ENCODE measurements around the gene CDH8. TPM values are rescaled to one million over a fixed set of nuclear protein-coding genes. Genes with fewer than 3 reads are reported as not detected.

Gene CDH8
- total and polyA plus RNA-seq, 4 donors = 28.5 to 70.7 (median 47.7) TPM

GRCh38 chr16:62010186-62010585, 26.1 kb downstream of the CDH8 start:
- Histone ChIP-seq H3K27ac (ENCODE audit: low read depth, low read length) (no peak overlapping the region), H3K27me3 (ENCODE audit: control insufficient read depth, insufficient read depth, low read length) (no peaks in the 10 kb centered on the region), H3K4me1 (ENCODE audit: control insufficient read depth, insufficient read depth, low read length) (no peaks in the 10 kb centered on the region), H3K36me3 (ENCODE audit: control insufficient read depth, insufficient read depth, low read length) (no peaks in the 10 kb centered on the region), H3K4me3 (ENCODE audit: low read depth, low read length) (no peak overlapping the region), H3K9me3 (ENCODE audit: control insufficient read depth, insufficient read depth, low read length) (no peaks in the 10 kb centered on the region)
- no peak for DNase-seq (ENCODE audit: low read depth in 4 of 6, low spot score in 6 of 6)
- WGBS (ENCODE audit: insufficient coverage) = 67% methylated on average over 1 of the region's 4 CpGs

DNA sequence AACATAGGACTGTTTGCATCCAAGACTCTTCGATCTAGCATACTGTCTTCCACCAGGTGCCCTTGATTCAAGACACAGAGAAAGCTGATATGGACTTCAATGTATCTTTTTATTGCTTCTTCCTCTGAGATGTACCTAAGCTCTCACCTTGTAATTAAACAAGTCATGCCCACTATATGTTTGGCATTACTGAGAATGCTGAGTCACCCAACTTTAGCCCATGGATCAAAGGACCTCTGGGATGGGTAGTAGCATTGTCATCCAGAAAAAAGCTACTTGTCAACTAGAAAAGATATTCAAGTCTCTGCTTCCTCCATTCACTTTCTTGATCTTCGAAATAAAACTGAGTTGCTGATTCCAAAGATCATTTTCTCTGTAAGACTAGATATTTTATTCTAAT, 37.8 kb downstream of the CDH8 start:
- H3K27ac ChIP-seq (ENCODE audit: low read depth, low read length) = no peak overlapping the region
- H3K27me3 ChIP-seq (ENCODE audit: control insufficient read depth, insufficient read depth, low read length) = no peaks in the 10 kb centered on the region
- no peak for DNase-seq (ENCODE audit: low read depth in 4 of 6, low spot score in 6 of 6)
- no peaks in the 10 kb centered on the region for H3K9me3 ChIP-seq (ENCODE audit: control insufficient read depth, insufficient read depth, low read length)
- H3K4me1 ChIP-seq (ENCODE audit: control insufficient read depth, insufficient read depth, low read length) = no peaks in the 10 kb centered on the region
- H3K36me3 ChIP-seq (ENCODE audit: control insufficient read depth, insufficient read depth, low read length) = no peaks in the 10 kb centered on the region
- no peak overlapping the region for H3K4me3 ChIP-seq (ENCODE audit: low read depth, low read length)
- no CpG with 5 or more reads among the region's 2 CpGs for WGBS (ENCODE audit: insufficient coverage)

DNA sequence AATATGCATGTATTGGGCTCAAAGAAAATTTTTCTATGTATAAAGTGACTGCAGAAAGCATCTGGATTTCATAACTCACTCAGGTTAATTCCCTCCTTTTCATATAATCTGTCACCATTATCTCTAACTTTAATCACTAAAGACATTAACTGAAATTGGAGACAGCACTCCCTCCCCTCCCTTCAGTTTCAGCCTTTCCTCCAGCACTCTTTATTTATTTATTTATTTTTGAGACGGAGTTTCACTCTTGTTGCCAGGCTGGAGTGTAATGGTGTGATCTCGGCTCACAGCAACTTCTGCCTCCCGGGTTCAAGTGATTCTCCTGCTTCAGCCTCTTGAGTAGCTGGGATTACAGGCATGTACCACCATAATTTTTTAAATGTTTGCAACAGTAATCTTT, 43.1 kb downstream of the CDH8 start:
- no peaks in the 10 kb centered on the region for H3K36me3 ChIP-seq (ENCODE audit: control insufficient read depth, insufficient read depth, low read length)
- no peaks in the 10 kb centered on the region for H3K9me3 ChIP-seq (ENCODE audit: control insufficient read depth, insufficient read depth, low read length)
- no CpG with 5 or more reads among the region's 3 CpGs for WGBS (ENCODE audit: insufficient coverage)
- no peaks in the 10 kb centered on the region for H3K4me1 ChIP-seq (ENCODE audit: control insufficient read depth, insufficient read depth, low read length)
- H3K4me3 ChIP-seq (ENCODE audit: low read depth, low read length) = no peak overlapping the region
- DNase-seq (ENCODE audit: low read depth in 4 of 6, low spot score in 6 of 6) = no peak
- H3K27me3 ChIP-seq (ENCODE audit: control insufficient read depth, insufficient read depth, low read length) = no peaks in the 10 kb centered on the region
- H3K27ac ChIP-seq (ENCODE audit: low read depth, low read length) = no peak overlapping the region

- Histone ChIP-seq H3K4me3 (ENCODE audit: low read depth, low read length) (no peak overlapping the region), H3K4me1 (ENCODE audit: control insufficient read depth, insufficient read depth, low read length) (no peaks in the 10 kb centered on the region), H3K27ac (ENCODE audit: low read depth, low read length) (no peak overlapping the region), H3K9me3 (ENCODE audit: control insufficient read depth, insufficient read depth, low read length) (no peaks in the 10 kb centered on the region), H3K27me3 (ENCODE audit: control insufficient read depth, insufficient read depth, low read length) (no peaks in the 10 kb centered on the region), H3K36me3 (ENCODE audit: control insufficient read depth, insufficient read depth, low read length) (no peaks in the 10 kb centered on the region)
- peak in 1 of 6 donors; percentile 40 for DNase-seq (ENCODE audit: low read depth in 4 of 6, low spot score in 6 of 6)
- WGBS (ENCODE audit: insufficient coverage) = no CpG with 5 or more reads among the region's 6 CpGs
Observed at GRCh38 chr16:61987474-61988012, 48.7 kb downstream of the CDH8 start.

DNA sequence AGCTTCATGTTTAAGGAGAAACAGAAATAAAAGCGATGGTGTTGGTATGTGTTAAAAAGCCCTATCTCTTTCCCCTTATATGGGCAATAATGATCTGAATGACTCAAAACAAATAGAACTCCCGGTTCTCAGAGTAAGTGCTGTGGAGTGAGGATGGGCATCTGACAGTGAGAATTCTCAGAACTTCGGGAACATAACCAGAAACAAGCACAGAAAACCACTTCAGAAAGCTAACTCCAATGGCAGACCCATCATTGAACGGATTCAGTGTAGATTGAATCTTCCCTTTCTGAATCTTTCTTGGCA, 67.2 kb downstream of the CDH8 start:
- no peak overlapping the region for H3K27ac ChIP-seq (ENCODE audit: low read depth, low read length)
- H3K4me3 ChIP-seq (ENCODE audit: low read depth, low read length) = no peak overlapping the region

DNA sequence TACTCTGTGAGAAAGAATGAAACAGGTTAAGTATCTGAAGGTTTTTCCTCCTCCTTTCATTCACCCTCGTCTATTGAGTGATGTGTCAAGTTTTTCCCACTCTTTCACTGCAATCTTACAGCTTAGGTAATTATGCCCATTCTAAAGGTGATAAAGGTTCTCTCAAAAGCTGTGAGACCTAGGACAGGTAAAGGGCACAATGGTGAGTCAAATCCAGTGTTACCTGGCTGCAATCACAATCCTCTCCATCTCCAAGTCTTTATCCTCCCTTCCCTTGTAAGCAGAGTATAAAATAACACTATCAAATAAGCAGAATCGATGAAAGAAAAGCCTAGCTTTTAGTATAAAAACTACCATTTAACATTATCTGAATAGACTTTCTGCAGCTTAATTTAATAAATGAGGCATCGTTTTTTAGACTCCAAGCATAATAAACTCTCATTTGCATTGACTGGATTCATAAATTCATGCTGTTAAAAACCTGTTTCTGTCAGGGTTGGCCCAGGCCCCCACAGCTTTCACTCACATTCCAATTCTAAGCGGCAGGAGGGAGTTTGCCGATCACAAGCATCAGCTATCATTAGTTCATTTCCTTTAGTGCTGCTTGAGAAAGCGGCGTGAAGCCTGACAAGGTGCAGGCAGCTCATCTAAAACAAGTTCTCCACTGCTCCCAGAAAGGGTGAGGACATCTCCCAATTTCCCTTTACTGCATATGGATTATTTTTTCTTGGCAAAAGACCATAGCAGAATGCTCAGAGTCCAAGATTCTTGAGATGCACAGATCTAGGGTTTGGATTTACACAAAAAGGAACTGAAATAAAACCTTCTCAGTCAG, 67.8 kb downstream of the CDH8 start:
- no peaks in the 10 kb centered on the region for H3K4me1 ChIP-seq (ENCODE audit: control insufficient read depth, insufficient read depth, low read length)
- no peaks in the 10 kb centered on the region for H3K27me3 ChIP-seq (ENCODE audit: control insufficient read depth, insufficient read depth, low read length)
- peak in 2 of 6 donors; percentile 55 to 86 for DNase-seq (ENCODE audit: low read depth in 4 of 6, low spot score in 6 of 6)
- H3K27ac ChIP-seq (ENCODE audit: low read depth, low read length) = no peak overlapping the region
- no peaks in the 10 kb centered on the region for H3K36me3 ChIP-seq (ENCODE audit: control insufficient read depth, insufficient read depth, low read length)
- WGBS (ENCODE audit: insufficient coverage) = 45% methylated on average over 3 of the region's 7 CpGs
- no peaks in the 10 kb centered on the region for H3K9me3 ChIP-seq (ENCODE audit: control insufficient read depth, insufficient read depth, low read length)
- no peak overlapping the region for H3K4me3 ChIP-seq (ENCODE audit: low read depth, low read length)

More for the DNA sequence above, 67.2 kb downstream of the CDH8 start:
- Histone ChIP-seq H3K9me3 (ENCODE audit: control insufficient read depth, insufficient read depth, low read length) (no peaks in the 10 kb centered on the region), H3K36me3 (ENCODE audit: control insufficient read depth, insufficient read depth, low read length) (no peaks in the 10 kb centered on the region), H3K27me3 (ENCODE audit: control insufficient read depth, insufficient read depth, low read length) (no peaks in the 10 kb centered on the region), H3K4me1 (ENCODE audit: control insufficient read depth, insufficient read depth, low read length) (no peaks in the 10 kb centered on the region)
- DNase-seq (ENCODE audit: low read depth in 4 of 6, low spot score in 6 of 6) = no peak
- no CpG with 5 or more reads among the region's 4 CpGs for WGBS (ENCODE audit: insufficient coverage)

DNA sequence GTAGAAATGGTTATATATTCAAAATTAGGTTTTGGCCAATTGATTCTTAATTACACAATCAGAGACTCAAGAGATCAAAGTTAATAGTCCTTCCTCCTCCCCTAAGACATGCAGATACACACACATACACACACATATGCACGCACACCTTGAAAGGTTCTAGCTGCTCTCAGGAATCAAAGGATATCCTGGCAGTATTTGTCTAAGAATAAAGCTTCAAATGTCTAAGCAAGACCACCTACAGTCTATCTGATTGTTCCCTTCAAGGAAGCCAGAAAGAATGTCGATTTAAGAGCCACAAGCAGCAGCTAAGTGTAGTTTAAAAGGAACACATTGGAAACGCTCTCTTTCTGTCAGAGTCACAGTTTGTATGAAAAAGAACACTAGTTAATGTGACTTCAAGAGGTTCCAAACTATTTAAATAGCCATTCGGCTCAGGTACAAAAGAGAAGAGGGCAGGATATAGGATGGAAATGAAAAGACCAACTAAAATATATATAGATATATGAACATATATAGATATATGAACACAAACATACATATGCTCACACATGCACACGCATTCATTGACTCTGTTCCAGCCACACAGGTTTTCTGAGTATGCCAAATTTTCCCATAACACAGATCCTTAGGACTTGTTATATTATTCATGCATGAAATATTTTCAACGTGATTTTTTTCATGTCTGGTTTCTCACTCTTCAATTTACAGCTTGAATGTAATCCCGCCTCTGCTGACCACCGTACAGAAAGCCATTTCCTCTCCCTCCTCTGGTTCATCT, 79.0 kb downstream of the CDH8 start:
- 20% methylated on average over 1 of the region's 8 CpGs for WGBS (ENCODE audit: insufficient coverage)
- H3K9me3 ChIP-seq (ENCODE audit: control insufficient read depth, insufficient read depth, low read length) = no peaks in the 10 kb centered on the region
- no peaks in the 10 kb centered on the region for H3K36me3 ChIP-seq (ENCODE audit: control insufficient read depth, insufficient read depth, low read length)
- DNase-seq (ENCODE audit: low read depth in 4 of 6, low spot score in 6 of 6) = peak in 2 of 6 donors; percentile 39 to 63
- H3K27ac ChIP-seq (ENCODE audit: low read depth, low read length) = no peak overlapping the region
- no peak overlapping the region for H3K4me3 ChIP-seq (ENCODE audit: low read depth, low read length)
- no peaks in the 10 kb centered on the region for H3K27me3 ChIP-seq (ENCODE audit: control insufficient read depth, insufficient read depth, low read length)
- no peaks in the 10 kb centered on the region for H3K4me1 ChIP-seq (ENCODE audit: control insufficient read depth, insufficient read depth, low read length)

DNA sequence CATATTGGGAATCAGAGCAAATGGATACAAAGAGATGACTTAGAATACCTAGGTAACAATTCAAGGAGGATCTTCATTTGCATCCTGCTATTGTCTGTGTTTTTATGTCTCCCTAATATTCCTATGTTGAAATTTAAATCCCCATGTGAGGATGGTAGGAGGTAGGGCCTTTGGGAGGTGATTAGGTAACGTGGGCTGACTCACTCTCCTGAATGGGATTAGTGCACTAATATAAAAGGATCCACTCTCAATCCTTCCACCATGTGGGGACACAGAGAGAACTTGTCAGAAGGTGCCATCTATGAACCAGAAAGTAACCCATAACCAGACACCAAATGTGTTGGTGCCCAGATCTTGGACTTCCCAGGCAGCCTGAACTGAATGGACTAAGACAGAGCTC, 83.4 kb downstream of the CDH8 start:
- no peaks in the 10 kb centered on the region for H3K36me3 ChIP-seq (ENCODE audit: control insufficient read depth, insufficient read depth, low read length)
- no peaks in the 10 kb centered on the region for H3K4me1 ChIP-seq (ENCODE audit: control insufficient read depth, insufficient read depth, low read length)
- no peak overlapping the region for H3K4me3 ChIP-seq (ENCODE audit: low read depth, low read length)
- DNase-seq (ENCODE audit: low read depth in 4 of 6, low spot score in 6 of 6) = no peak
- no peaks in the 10 kb centered on the region for H3K9me3 ChIP-seq (ENCODE audit: control insufficient read depth, insufficient read depth, low read length)
- H3K27ac ChIP-seq (ENCODE audit: low read depth, low read length) = no peak overlapping the region
- WGBS (ENCODE audit: insufficient coverage) = no CpG with 5 or more reads among the region's 1 CpG
- H3K27me3 ChIP-seq (ENCODE audit: control insufficient read depth, insufficient read depth, low read length) = no peaks in the 10 kb centered on the region

GRCh38 chr16:61948414-61948813, 87.8 kb downstream of the CDH8 start:
- H3K27me3 ChIP-seq (ENCODE audit: control insufficient read depth, insufficient read depth, low read length) = no peaks in the 10 kb centered on the region
- H3K4me3 ChIP-seq (ENCODE audit: low read depth, low read length) = no peak overlapping the region
- no peaks in the 10 kb centered on the region for H3K9me3 ChIP-seq (ENCODE audit: control insufficient read depth, insufficient read depth, low read length)
- H3K27ac ChIP-seq (ENCODE audit: low read depth, low read length) = no peak overlapping the region
- H3K4me1 ChIP-seq (ENCODE audit: control insufficient read depth, insufficient read depth, low read length) = no peaks in the 10 kb centered on the region
- no peak for DNase-seq (ENCODE audit: low read depth in 4 of 6, low spot score in 6 of 6)
- no CpG with 5 or more reads among the region's 3 CpGs for WGBS (ENCODE audit: insufficient coverage)
- no peaks in the 10 kb centered on the region for H3K36me3 ChIP-seq (ENCODE audit: control insufficient read depth, insufficient read depth, low read length)

All from spinal cord (tissue), 10 donors.